Panc1 (cell line): ENCODE results near the gene ADAMTSL2.

Experiments used
- TF ChIP-seq, protein P1 (sequence below): fragments of 450-650 bp; IDR thresholded peaks from 2 replicates; pipeline ENCODE4 v1.5.1; 2017; ENCODE audit warnings: mild to moderate bottlenecking
- TF ChIP-seq, protein P2 (sequence below), 2 experiments: IDR thresholded peaks; 2 replicates each; pipeline ENCODE4 v1.6.1; 2011 to 2012; ENCODE audit warnings: low read depth in 2 of 2, control low read depth in 1 of 2, low read length in 1 of 2, mild to moderate bottlenecking in 1 of 2, moderate library complexity in 1 of 2; ENCODE audit not compliant: insufficient read depth in 1 of 2

- TF ChIP-seq, protein P1, sequence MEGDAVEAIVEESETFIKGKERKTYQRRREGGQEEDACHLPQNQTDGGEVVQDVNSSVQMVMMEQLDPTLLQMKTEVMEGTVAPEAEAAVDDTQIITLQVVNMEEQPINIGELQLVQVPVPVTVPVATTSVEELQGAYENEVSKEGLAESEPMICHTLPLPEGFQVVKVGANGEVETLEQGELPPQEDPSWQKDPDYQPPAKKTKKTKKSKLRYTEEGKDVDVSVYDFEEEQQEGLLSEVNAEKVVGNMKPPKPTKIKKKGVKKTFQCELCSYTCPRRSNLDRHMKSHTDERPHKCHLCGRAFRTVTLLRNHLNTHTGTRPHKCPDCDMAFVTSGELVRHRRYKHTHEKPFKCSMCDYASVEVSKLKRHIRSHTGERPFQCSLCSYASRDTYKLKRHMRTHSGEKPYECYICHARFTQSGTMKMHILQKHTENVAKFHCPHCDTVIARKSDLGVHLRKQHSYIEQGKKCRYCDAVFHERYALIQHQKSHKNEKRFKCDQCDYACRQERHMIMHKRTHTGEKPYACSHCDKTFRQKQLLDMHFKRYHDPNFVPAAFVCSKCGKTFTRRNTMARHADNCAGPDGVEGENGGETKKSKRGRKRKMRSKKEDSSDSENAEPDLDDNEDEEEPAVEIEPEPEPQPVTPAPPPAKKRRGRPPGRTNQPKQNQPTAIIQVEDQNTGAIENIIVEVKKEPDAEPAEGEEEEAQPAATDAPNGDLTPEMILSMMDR = no peak
- TF ChIP-seq, protein P2, sequence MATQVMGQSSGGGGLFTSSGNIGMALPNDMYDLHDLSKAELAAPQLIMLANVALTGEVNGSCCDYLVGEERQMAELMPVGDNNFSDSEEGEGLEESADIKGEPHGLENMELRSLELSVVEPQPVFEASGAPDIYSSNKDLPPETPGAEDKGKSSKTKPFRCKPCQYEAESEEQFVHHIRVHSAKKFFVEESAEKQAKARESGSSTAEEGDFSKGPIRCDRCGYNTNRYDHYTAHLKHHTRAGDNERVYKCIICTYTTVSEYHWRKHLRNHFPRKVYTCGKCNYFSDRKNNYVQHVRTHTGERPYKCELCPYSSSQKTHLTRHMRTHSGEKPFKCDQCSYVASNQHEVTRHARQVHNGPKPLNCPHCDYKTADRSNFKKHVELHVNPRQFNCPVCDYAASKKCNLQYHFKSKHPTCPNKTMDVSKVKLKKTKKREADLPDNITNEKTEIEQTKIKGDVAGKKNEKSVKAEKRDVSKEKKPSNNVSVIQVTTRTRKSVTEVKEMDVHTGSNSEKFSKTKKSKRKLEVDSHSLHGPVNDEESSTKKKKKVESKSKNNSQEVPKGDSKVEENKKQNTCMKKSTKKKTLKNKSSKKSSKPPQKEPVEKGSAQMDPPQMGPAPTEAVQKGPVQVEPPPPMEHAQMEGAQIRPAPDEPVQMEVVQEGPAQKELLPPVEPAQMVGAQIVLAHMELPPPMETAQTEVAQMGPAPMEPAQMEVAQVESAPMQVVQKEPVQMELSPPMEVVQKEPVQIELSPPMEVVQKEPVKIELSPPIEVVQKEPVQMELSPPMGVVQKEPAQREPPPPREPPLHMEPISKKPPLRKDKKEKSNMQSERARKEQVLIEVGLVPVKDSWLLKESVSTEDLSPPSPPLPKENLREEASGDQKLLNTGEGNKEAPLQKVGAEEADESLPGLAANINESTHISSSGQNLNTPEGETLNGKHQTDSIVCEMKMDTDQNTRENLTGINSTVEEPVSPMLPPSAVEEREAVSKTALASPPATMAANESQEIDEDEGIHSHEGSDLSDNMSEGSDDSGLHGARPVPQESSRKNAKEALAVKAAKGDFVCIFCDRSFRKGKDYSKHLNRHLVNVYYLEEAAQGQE (IDR thresholded peaks at IDR 0.05; ENCODE audit: insufficient read depth in 1 of 2, low read depth in 2 of 2, low read length in 1 of 2) = no peak
Measured at GRCh38 chr9:133619791-133620190, 85.3 kb downstream of the ADAMTSL2 start.
